H9 (cell line): ENCODE results near the gene ACOT7. TPM values are rescaled to one million over a fixed set of nuclear protein-coding genes. Genes with fewer than 3 reads are reported as not detected.

Source experiments
- DNase-seq: peaks from one replicate; pipeline ENCODE4 v3.0.0-alpha.2; 2017
- H2AFZ ChIP-seq: one replicate; pipeline ENCODE4 v1.6.1; 2013; ENCODE audit warnings: mild to moderate bottlenecking, low read length, control low read depth, moderate library complexity
- H2AK5ac ChIP-seq: 2 replicates; pipeline ENCODE4 v1.6.1; 2013; ENCODE audit warnings: low read length, control low read depth, mixed read lengths; ENCODE audit not compliant: insufficient read length
- H2BK120ac ChIP-seq: one replicate; pipeline ENCODE4 v1.6.1; 2013; ENCODE audit warnings: low read depth, mild to moderate bottlenecking, low read length, control low read depth, inconsistent platforms; ENCODE audit not compliant: poor library complexity, severe bottlenecking
- H2BK12ac ChIP-seq: 2 replicates; pipeline ENCODE4 v1.6.1; 2013; ENCODE audit warnings: low read length, control low read depth, mixed read lengths, low read depth; ENCODE audit not compliant: insufficient read length
- H2BK15ac ChIP-seq: 2 replicates; pipeline ENCODE4 v1.6.1; 2013; ENCODE audit warnings: low read depth, low read length, control low read depth
- H2BK20ac ChIP-seq: one replicate; pipeline ENCODE4 v1.6.1; 2013; ENCODE audit warnings: low read depth, mild to moderate bottlenecking, low read length, control low read depth, inconsistent platforms; ENCODE audit not compliant: poor library complexity, severe bottlenecking
- H2BK5ac ChIP-seq: 2 replicates; pipeline ENCODE4 v1.6.1; 2013; ENCODE audit warnings: low read length, control low read depth, mixed read lengths; ENCODE audit not compliant: insufficient read length
- H3K14ac ChIP-seq: 2 replicates; pipeline ENCODE4 v1.6.1; 2013; ENCODE audit warnings: low read length, control low read depth; ENCODE audit not compliant: insufficient read depth
- H3K18ac ChIP-seq: 2 replicates; pipeline ENCODE4 v1.6.1; 2013; ENCODE audit warnings: low read depth, mild to moderate bottlenecking, mixed read lengths, low read length, control low read depth; ENCODE audit not compliant: insufficient read length
- H3K23ac ChIP-seq: 2 replicates; pipeline ENCODE4 v1.6.1; 2013; ENCODE audit warnings: low read length, control low read depth, mixed read lengths, low read depth; ENCODE audit not compliant: insufficient read length
- H3K23me2 ChIP-seq: 2 replicates; pipeline ENCODE4 v1.6.1; 2013; ENCODE audit warnings: low read depth, mild to moderate bottlenecking, mixed read lengths, low read length, control low read depth; ENCODE audit not compliant: insufficient read length, poor library complexity, severe bottlenecking
- H3K27ac ChIP-seq: 2 replicates; pipeline ENCODE4 v1.5.1; 2013; ENCODE audit warnings: low read length, control low read depth, mixed read lengths, low read depth; ENCODE audit not compliant: insufficient read length
- H3K27me3 ChIP-seq: 2 replicates; pipeline ENCODE4 v1.6.1; 2013; ENCODE audit warnings: low read length, control low read depth, inconsistent platforms; ENCODE audit not compliant: insufficient read depth
- H3K4ac ChIP-seq: 2 replicates; pipeline ENCODE4 v1.6.1; 2013; ENCODE audit warnings: low read depth, mild to moderate bottlenecking, control low read depth, inconsistent platforms, low read length, moderate library complexity
- H3K4me1 ChIP-seq: 2 replicates; pipeline ENCODE4 v1.6.1; 2013; ENCODE audit warnings: low read length, control low read depth, inconsistent platforms; ENCODE audit not compliant: insufficient read depth
- H3K4me2 ChIP-seq: 2 replicates; pipeline ENCODE4 v1.6.1; 2013; ENCODE audit warnings: low read length, control low read depth, mixed read lengths; ENCODE audit not compliant: insufficient read length, insufficient read depth
- H3K56ac ChIP-seq: 2 replicates; pipeline ENCODE4 v1.6.1; 2013; ENCODE audit warnings: low read depth, mild to moderate bottlenecking, mixed read lengths, low read length, control low read depth; ENCODE audit not compliant: insufficient read length
- H3K79me1 ChIP-seq: 2 replicates; pipeline ENCODE4 v1.6.1; 2013; ENCODE audit warnings: low read depth, mild to moderate bottlenecking, moderate library complexity, low read length, control low read depth, inconsistent platforms; ENCODE audit not compliant: insufficient read depth, poor library complexity, severe bottlenecking
- H3K79me2 ChIP-seq: 2 replicates; pipeline ENCODE4 v1.6.1; 2013; ENCODE audit warnings: low read length, control low read depth, inconsistent platforms; ENCODE audit not compliant: insufficient read depth
- H3K9ac ChIP-seq: 2 replicates; pipeline ENCODE4 v1.6.1; 2013; ENCODE audit warnings: low read length, control low read depth, mixed read lengths; ENCODE audit not compliant: insufficient read length; ENCODE audit errors: extremely low read depth
- H3K9me3 ChIP-seq: one replicate; pipeline ENCODE4 v1.6.1; 2013; ENCODE audit warnings: low read depth, low read length, inconsistent platforms; ENCODE audit not compliant: control insufficient read depth
- H3T11ph ChIP-seq: one replicate; pipeline ENCODE4 v1.6.1; 2013; ENCODE audit warnings: mild to moderate bottlenecking, low read length, control low read depth, inconsistent platforms
- H4K20me1 ChIP-seq: one replicate; pipeline ENCODE4 v1.6.1; 2013; ENCODE audit not compliant: control insufficient read depth, insufficient read length, insufficient read depth
- H4K5ac ChIP-seq: 2 replicates; pipeline ENCODE4 v1.6.1; 2013; ENCODE audit warnings: low read depth, mild to moderate bottlenecking, mixed read lengths, low read length, control low read depth; ENCODE audit not compliant: insufficient read length
- H4K8ac ChIP-seq: replicated peaks from 2 replicates; pipeline ENCODE4 v1.6.1; 2013; ENCODE audit warnings: low read length, control low read depth, mixed read lengths, low read depth; ENCODE audit not compliant: insufficient read length
- H4K91ac ChIP-seq: 2 replicates; pipeline ENCODE4 v1.6.1; 2013; ENCODE audit warnings: low read depth, mild to moderate bottlenecking, moderate library complexity, mixed read lengths, low read length, control low read depth; ENCODE audit not compliant: insufficient read length
- H3K27ac Mint-ChIP-seq, 3 experiments: 2 replicates in 2 of 3; 3 replicates in 1 of 3; pipeline ENCODE4 v1.8.0; 2020 to 2021; ENCODE audit warnings: mixed read lengths in 3 of 3, mild to moderate bottlenecking in 1 of 3, moderate library complexity in 1 of 3
- H3K27me3 Mint-ChIP-seq: 2 replicates; pipeline ENCODE4 v1.8.0; 2021; ENCODE audit warnings: low read depth, mild to moderate bottlenecking, moderate library complexity, mixed read lengths
- H3K36me3 Mint-ChIP-seq, 3 experiments: 2 replicates in 2 of 3; 3 replicates in 1 of 3; pipeline ENCODE4 v1.8.0; 2020 to 2021; ENCODE audit warnings: low read depth in 3 of 3, mixed read lengths in 3 of 3; ENCODE audit not compliant: insufficient read depth in 1 of 3
- H3K4me1 Mint-ChIP-seq, 2 experiments: 2 replicates each; pipeline ENCODE4 v1.8.0; 2020; ENCODE audit warnings: mixed read lengths in 2 of 2
- H3K4me3 Mint-ChIP-seq, 2 experiments: 2 replicates in 1 of 2; 3 replicates in 1 of 2; pipeline ENCODE4 v1.8.0; 2020 to 2021; ENCODE audit warnings: mild to moderate bottlenecking in 2 of 2, mixed read lengths in 2 of 2, moderate library complexity in 1 of 2
- H3K9me3 Mint-ChIP-seq, 2 experiments: 2 replicates in 1 of 2; 3 replicates in 1 of 2; pipeline ENCODE4 v1.8.0; 2020; ENCODE audit warnings: mild to moderate bottlenecking in 2 of 2, mixed read lengths in 2 of 2, moderate library complexity in 1 of 2
- WGBS: extraction: QIAGEN DNeasy Blood & Tissue Kit; methylation state at CpG from one replicate; pipeline ENCODE4 v1.1.7; 2013; ENCODE audit warnings: missing lambda C conversion rate, low lambda C conversion rate, mixed read lengths; ENCODE audit not compliant: insufficient read length; ENCODE audit errors: extremely low coverage; 5-methylcytosine and 5-hydroxymethylcytosine counted together
- total RNA-seq: library from RNA; stranded (reverse); gene quantifications from 2 replicates; pipeline ENCODE4 v1.2.1, GENCODE V29; 2021
- TF ChIP-seq, protein P1 (sequence below): fragments of 200-600 bp; sonication (generic); conservative IDR thresholded peaks from 3 replicates; pipeline ENCODE4 v1.8.0; 2021; ENCODE audit warnings: antibody characterized with exemption, mild to moderate bottlenecking

The ACOT7 gene
- total RNA-seq, 1 experiment from 2014 or later = 87.4 TPM

- no peak overlapping the region for H3K18ac ChIP-seq
- H3K23me2 ChIP-seq = no peaks in the 10 kb centered on the region
- Mint-ChIP-seq H3K4me1 (no peaks in the 10 kb centered on the region), H3K9me3 (no peaks in the 10 kb centered on the region), H3K27me3 (no peaks in the 10 kb centered on the region; the same call in 1 of the 2 replicates), H3K27ac (no peak overlapping the region), H3K4me3 (no peak overlapping the region), H3K36me3 (peaks cover 15 to 28% (median 27%) of the 10 kb centered on the region in 3 experiments; a peak in 6 of 7 replicates)
- no peaks in the 10 kb centered on the region for H3K9me3 ChIP-seq
- no peak overlapping the region for H2BK15ac ChIP-seq
- H3K23ac ChIP-seq = no peak overlapping the region
- DNase-seq = no peak
- no peaks in the 10 kb centered on the region for H4K20me1 ChIP-seq
- no peak overlapping the region for H2BK20ac ChIP-seq
- H3K56ac ChIP-seq = no peak overlapping the region
- TF ChIP-seq, protein P1, sequence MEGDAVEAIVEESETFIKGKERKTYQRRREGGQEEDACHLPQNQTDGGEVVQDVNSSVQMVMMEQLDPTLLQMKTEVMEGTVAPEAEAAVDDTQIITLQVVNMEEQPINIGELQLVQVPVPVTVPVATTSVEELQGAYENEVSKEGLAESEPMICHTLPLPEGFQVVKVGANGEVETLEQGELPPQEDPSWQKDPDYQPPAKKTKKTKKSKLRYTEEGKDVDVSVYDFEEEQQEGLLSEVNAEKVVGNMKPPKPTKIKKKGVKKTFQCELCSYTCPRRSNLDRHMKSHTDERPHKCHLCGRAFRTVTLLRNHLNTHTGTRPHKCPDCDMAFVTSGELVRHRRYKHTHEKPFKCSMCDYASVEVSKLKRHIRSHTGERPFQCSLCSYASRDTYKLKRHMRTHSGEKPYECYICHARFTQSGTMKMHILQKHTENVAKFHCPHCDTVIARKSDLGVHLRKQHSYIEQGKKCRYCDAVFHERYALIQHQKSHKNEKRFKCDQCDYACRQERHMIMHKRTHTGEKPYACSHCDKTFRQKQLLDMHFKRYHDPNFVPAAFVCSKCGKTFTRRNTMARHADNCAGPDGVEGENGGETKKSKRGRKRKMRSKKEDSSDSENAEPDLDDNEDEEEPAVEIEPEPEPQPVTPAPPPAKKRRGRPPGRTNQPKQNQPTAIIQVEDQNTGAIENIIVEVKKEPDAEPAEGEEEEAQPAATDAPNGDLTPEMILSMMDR = no peak
- no peak overlapping the region for H3K9ac ChIP-seq
- no peaks in the 10 kb centered on the region for H3K27me3 ChIP-seq
- no peak overlapping the region for H3K14ac ChIP-seq
- no peak overlapping the region for H3K27ac ChIP-seq
- H3K4ac ChIP-seq = no peak overlapping the region
- no peak overlapping the region for H4K5ac ChIP-seq
- H3T11ph ChIP-seq = no peak overlapping the region
- H3K79me2 ChIP-seq = no peaks in the 10 kb centered on the region
- no peak overlapping the region for H2BK5ac ChIP-seq
- no peak overlapping the region for H4K8ac ChIP-seq
- no peaks in the 10 kb centered on the region for H3K4me1 ChIP-seq
- no peak overlapping the region for H3K4me2 ChIP-seq
- no CpG with 5 or more reads among the region's 10 CpGs for WGBS
- no peak overlapping the region for H2AK5ac ChIP-seq
- H4K91ac ChIP-seq = no peak overlapping the region
- H3K79me1 ChIP-seq = no peaks in the 10 kb centered on the region
- no peak overlapping the region for H2BK120ac ChIP-seq
- H2BK12ac ChIP-seq = no peak overlapping the region
- H2AFZ ChIP-seq = no peak overlapping the region
Measured at GRCh38 chr1:6292102-6292501, 101.5 kb downstream of the ACOT7 start.
